Measurements from ENCODE around the gene TNFAIP3.

The TNFAIP3 gene

DNA sequence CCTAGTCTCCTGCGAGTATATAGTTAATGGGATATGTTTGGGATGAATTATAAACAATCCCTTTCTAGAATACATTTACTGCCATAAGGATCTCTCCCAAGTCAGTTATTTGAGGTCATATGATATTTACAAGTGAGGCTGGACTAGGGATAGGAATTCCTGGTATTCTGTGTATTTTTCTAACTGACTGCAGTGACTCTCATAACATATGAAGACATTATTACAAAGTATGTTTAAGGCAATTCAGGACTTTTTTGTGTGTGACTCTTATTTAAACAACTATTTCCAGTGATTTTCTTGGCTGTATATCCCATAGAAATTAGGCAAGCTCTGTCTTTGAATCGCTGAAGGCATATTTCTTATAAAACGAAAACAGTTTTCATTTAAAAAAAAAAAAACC lies 18.4 kb upstream of the TNFAIP3 start:
- DNase-seq (ENCODE audit: low read depth, low spot score), result no peak
- Histone ChIP-seq H3K27ac (no peak overlapping the region), H3K4me3 (no peak overlapping the region), H3K9me3 (ENCODE audit: low read depth, low read length) (no peaks in the 10 kb centered on the region), H3K9ac (ENCODE audit: insufficient read length) (no peak overlapping the region), H3K36me3 (ENCODE audit: insufficient read depth, low read length) (no peaks in the 10 kb centered on the region)
- TF ChIP-seq FOXP2 (optimal IDR thresholded peaks at IDR 0.05; ENCODE audit: control extremely low read depth, extremely low read length, insufficient read depth), result no peak
- no peak for TF ChIP-seq POLR2AphosphoS5 (IDR thresholded peaks at IDR 0.05; ENCODE audit: borderline replicate concordance, low read depth, low read length)
- TF ChIP-seq EZH2 (IDR thresholded peaks at IDR 0.05), result no peak

DNA sequence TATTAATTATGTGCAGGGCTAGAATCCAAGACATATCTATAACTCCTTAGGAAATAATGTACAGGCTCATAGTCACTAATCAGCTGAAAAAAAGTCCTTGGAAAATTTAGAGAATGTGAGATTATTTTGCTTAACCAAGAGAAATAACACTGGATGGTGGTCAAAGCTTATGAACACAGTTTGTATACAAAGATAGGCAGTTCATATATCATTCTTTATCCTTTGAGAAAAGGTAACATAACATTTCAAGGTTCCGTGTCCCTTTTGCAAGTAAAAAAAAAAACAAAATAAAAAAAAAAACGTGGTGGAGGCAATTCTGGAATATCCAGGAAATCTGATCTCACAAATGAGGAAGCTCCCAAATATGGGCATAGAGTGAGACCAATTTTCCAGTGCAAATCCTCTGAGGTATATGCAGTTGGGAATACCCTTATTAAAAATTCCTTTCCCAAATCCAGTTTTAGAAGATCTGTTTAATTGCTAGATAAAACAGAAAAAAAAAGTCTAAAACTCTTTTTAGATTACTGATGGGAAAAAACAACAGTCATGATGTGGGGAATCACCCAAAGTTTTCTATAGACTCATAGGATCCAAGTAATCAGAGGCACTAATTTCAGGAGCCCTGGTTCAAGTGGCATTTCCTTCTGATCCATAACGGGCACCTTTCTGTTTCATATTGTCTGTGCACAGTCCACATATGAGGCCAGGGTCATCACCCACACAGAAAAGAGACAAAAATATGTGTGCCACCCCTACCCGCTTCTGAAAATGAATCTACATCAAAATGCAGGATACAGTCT lies 17.7 kb upstream of the TNFAIP3 start:
- H3K9me3 ChIP-seq (ENCODE audit: low read depth, low read length), result no peaks in the 10 kb centered on the region
- H3K36me3 ChIP-seq (ENCODE audit: insufficient read depth, low read length), result no peaks in the 10 kb centered on the region
- no peak overlapping the region for H3K9ac ChIP-seq (ENCODE audit: insufficient read length)
- no peak overlapping the region for H3K4me3 ChIP-seq
- DNase-seq (ENCODE audit: low read depth, low spot score), result no peak
- TF ChIP-seq POLR2AphosphoS5 (IDR thresholded peaks at IDR 0.05; ENCODE audit: borderline replicate concordance, low read depth, low read length), result no peak
- no peak for TF ChIP-seq EZH2 (IDR thresholded peaks at IDR 0.05)
- no peak for TF ChIP-seq FOXP2 (optimal IDR thresholded peaks at IDR 0.05; ENCODE audit: control extremely low read depth, extremely low read length, insufficient read depth)
- H3K27ac ChIP-seq, result no peak overlapping the region

DNA sequence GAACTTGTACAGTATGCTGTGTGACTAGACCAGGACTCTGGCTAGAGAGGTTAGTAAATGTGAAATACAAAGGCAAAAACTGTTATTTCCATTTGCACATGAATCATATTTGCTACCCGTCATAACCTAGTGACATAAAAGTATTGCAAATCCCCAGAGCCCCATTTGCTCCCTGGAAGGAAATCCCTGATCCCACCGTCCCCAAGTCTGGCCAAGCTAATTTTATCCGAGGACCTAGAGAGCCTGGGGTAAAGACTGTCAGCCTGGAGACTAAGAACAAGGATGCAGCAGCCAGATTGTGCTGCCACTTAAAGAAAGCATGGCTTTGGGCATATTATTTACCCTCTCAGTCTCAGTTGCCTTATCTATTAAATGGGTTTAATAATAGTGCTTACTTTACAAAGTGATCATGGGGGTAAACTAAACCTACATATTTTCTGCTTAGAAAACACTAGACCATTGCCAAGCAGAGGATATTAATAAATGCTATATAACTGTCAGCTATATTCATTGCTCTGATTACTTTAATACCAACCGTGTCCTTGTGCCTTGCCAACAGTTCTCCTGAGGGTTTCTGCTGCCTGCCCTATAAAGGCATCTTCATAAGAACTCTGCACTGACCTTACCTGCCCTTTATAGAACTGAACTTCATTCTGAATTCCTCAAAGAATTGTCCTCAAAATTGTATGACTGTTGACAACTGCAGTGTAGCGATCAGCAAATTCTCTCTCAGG lies 16.9 kb upstream of the TNFAIP3 start:
- no peak overlapping the region for H3K27ac ChIP-seq
- H3K9me3 ChIP-seq (ENCODE audit: low read depth, low read length), result no peaks in the 10 kb centered on the region
- H3K4me3 ChIP-seq, result no peak overlapping the region
- H3K9ac ChIP-seq (ENCODE audit: insufficient read length), result no peak overlapping the region
- no peak for TF ChIP-seq EZH2 (IDR thresholded peaks at IDR 0.05)
- no peak for TF ChIP-seq FOXP2 (optimal IDR thresholded peaks at IDR 0.05; ENCODE audit: control extremely low read depth, extremely low read length, insufficient read depth)
- TF ChIP-seq POLR2AphosphoS5 (IDR thresholded peaks at IDR 0.05; ENCODE audit: borderline replicate concordance, low read depth, low read length), result no peak
- H3K36me3 ChIP-seq (ENCODE audit: insufficient read depth, low read length), result no peaks in the 10 kb centered on the region
- no peak for DNase-seq (ENCODE audit: low read depth, low spot score)

DNA sequence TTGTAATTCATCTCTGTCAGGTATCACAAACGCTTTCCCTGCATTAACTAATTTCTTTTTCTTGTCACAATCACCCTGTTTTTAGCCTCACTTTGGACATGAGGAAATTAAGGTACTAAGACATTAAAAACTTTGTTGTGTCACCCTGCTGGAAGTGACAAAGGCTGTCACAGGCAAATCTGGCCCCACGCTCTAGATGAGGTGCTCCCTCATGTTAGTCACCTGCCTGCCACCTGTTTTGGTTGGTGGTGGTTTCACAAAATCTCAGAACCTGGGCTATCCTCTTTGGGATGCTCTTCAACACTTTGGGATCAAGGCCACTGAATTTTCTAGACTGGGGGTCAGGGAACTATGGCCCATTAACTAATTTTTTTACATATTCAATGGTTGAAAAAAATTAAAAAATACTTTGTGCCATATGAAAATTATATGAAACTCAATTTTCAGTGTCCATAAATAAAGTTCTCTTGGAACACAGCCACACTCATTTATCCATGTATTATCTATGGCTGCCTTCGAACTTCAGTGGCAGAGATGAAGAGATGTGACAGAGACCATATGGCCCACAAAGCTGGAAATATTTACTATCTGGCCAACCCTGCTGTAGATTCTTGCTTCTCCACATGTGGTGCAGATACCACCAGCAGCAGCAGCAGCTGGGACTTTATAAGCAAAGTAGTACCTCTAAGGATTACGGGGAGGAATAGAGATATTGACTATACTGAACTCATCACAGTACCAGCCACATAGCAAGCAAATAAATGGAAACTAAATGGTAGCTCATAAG lies 16.1 kb upstream of the TNFAIP3 start:
- no peak overlapping the region for H3K4me3 ChIP-seq
- TF ChIP-seq FOXP2 (optimal IDR thresholded peaks at IDR 0.05; ENCODE audit: control extremely low read depth, extremely low read length, insufficient read depth) (no peak), POLR2AphosphoS5 (IDR thresholded peaks at IDR 0.05; ENCODE audit: borderline replicate concordance, low read depth, low read length) (no peak), EZH2 (IDR thresholded peaks at IDR 0.05) (no peak)
- no peak overlapping the region for H3K27ac ChIP-seq
- DNase-seq (ENCODE audit: low read depth, low spot score), result no peak
- no peak overlapping the region for H3K9ac ChIP-seq (ENCODE audit: insufficient read length)
- H3K9me3 ChIP-seq (ENCODE audit: low read depth, low read length), result no peaks in the 10 kb centered on the region
- H3K36me3 ChIP-seq (ENCODE audit: insufficient read depth, low read length), result no peaks in the 10 kb centered on the region

DNA sequence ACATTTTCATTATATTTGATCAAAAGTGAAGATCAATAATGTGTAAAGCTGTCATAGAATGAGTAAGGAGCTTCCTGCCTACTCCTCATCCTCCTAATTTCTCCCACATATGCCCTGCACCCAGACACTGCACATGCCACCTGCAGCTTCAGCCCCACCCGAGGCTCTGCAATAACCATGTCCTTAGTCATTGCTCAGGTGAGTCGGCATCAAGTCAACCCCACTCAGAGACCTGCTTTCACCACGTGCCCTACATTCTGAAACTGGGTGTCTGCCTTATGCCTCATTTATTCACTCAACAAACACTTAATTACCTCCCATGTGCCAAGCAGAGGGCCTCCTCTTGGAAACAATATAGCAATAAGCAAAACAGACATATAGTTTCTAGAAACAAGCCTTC lies 15.4 kb upstream of the TNFAIP3 start:
- Histone ChIP-seq H3K9me3 (ENCODE audit: low read depth, low read length) (no peaks in the 10 kb centered on the region), H3K36me3 (ENCODE audit: insufficient read depth, low read length) (no peaks in the 10 kb centered on the region), H3K4me3 (no peak overlapping the region), H3K9ac (ENCODE audit: insufficient read length) (no peak overlapping the region), H3K27ac (no peak overlapping the region)
- TF ChIP-seq FOXP2 (optimal IDR thresholded peaks at IDR 0.05; ENCODE audit: control extremely low read depth, extremely low read length, insufficient read depth) (no peak), EZH2 (IDR thresholded peaks at IDR 0.05) (no peak), POLR2AphosphoS5 (IDR thresholded peaks at IDR 0.05; ENCODE audit: borderline replicate concordance, low read depth, low read length) (no peak)
- no peak for DNase-seq (ENCODE audit: low read depth, low spot score)

DNA sequence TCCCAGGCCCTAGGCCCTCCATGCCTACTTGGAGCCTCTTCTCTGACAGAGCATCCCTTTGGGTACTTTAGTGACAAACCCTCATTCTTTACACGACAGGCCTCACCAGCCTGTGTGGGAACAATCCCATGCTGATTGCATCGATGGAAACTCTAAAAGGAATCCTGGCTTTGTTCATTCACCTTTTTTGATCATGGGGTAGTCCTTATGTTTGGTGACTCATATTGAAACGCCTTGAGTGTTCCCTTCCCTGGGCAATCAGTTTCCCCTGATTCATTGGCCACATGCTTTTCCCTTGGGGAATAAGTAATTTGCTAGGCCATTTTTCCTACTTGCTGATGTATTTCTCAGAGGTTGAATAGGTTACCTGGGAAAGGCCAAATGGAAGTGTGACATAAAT lies 14.7 kb upstream of the TNFAIP3 start:
- no peaks in the 10 kb centered on the region for H3K36me3 ChIP-seq (ENCODE audit: insufficient read depth, low read length)
- H3K27ac ChIP-seq, result no peak overlapping the region
- no peak for DNase-seq (ENCODE audit: low read depth, low spot score)
- H3K9ac ChIP-seq (ENCODE audit: insufficient read length), result no peak overlapping the region
- no peaks in the 10 kb centered on the region for H3K9me3 ChIP-seq (ENCODE audit: low read depth, low read length)
- TF ChIP-seq FOXP2 (optimal IDR thresholded peaks at IDR 0.05; ENCODE audit: control extremely low read depth, extremely low read length, insufficient read depth) (no peak), EZH2 (IDR thresholded peaks at IDR 0.05) (no peak), POLR2AphosphoS5 (IDR thresholded peaks at IDR 0.05; ENCODE audit: borderline replicate concordance, low read depth, low read length) (no peak)
- no peak overlapping the region for H3K4me3 ChIP-seq

DNA sequence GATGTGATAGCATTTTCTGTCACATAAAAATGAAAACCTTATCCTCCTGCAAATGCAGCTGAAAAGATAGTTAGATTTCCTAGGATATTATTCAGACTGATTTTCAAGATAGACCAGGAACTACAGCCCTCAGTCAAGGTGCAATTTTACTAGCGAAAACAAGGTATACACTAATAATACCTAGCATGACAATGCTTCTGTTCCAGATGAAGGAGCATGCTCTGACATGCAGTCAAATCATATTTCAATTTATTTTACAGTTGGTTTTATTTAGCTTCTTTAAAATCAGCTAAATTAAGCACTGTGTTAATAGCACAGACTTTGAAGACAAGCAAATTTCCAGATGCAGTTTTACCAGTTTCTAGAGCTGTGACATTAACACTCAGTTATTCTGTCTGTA lies 14.2 kb upstream of the TNFAIP3 start:
- TF ChIP-seq FOXP2 (optimal IDR thresholded peaks at IDR 0.05; ENCODE audit: control extremely low read depth, extremely low read length, insufficient read depth), result no peak
- H3K4me3 ChIP-seq, result no peak overlapping the region
- H3K9me3 ChIP-seq (ENCODE audit: low read depth, low read length), result no peaks in the 10 kb centered on the region
- H3K27ac ChIP-seq, result no peak overlapping the region
- no peak for DNase-seq (ENCODE audit: low read depth, low spot score)
- no peak overlapping the region for H3K9ac ChIP-seq (ENCODE audit: insufficient read length)
- H3K36me3 ChIP-seq (ENCODE audit: insufficient read depth, low read length), result no peaks in the 10 kb centered on the region

DNA sequence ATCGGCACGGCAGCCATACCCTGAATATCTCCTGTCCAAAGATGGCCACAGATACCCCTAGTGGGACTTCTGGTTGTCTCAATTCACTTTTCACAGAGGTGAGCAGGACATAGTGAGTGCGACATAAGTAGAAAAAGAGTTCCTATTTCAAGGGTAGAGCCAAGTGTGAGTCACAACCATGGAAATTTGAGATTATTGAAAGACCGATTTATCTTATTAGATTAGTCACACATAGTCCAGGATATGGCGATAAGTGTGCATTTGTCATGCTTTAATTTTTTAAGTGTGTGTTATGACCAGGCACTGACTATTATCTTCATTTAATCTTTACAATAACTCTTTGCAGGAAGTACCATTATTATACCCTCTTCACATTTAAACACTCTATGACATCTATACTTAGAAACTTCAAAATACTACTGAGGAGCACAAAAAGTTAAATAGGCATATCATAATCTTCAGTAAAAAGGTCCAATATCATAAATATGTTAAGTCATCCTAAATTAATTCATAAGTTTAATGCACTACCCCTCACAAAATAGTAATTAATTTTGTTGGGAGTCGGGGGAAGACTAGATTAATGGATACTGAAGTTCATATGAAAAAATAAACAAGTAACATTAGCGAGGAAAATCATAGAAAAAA lies 13.4 kb upstream of the TNFAIP3 start:
- H3K9ac ChIP-seq (ENCODE audit: insufficient read length), result no peak overlapping the region
- TF ChIP-seq POLR2AphosphoS5 (IDR thresholded peaks at IDR 0.05; ENCODE audit: borderline replicate concordance, low read depth, low read length) (peak; percentile 83; the same call in 1 of the 2 replicates), EZH2 (IDR thresholded peaks at IDR 0.05) (no peak)
- no peak overlapping the region for H3K4me3 ChIP-seq
- no peaks in the 10 kb centered on the region for H3K36me3 ChIP-seq (ENCODE audit: insufficient read depth, low read length)
- no peaks in the 10 kb centered on the region for H3K9me3 ChIP-seq (ENCODE audit: low read depth, low read length)
- DNase-seq (ENCODE audit: low read depth, low spot score), result peak; percentile 66
- H3K27ac ChIP-seq, result no peak overlapping the region
